Measurements from ENCODE around the gene CARMIL1.
"Not testable (repeated sequence)": the region's sequence is repeated elsewhere in the genome, so short reads cannot be mapped to it uniquely, and the experiment has no call there.

CARMIL1 gene

DNA sequence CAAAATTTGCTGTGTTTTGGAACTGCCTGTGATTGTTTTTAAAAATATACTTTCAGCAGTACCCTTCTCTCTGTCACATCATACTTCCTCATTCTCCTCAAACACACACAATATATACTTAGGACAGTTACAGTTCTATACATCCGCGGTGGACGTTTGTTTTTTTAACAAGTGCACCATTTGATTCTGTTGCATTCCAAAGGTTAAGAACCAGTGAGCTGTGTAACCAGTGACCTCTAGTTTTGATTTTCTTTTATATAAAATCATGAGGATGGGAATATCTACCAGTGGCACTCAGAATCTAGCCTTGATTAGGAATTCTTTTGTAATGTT lies 152.8 kb downstream of the CARMIL1 start:
- no peak overlapping the region for H3K27ac ChIP-seq
- TF ChIP-seq, protein P1, sequence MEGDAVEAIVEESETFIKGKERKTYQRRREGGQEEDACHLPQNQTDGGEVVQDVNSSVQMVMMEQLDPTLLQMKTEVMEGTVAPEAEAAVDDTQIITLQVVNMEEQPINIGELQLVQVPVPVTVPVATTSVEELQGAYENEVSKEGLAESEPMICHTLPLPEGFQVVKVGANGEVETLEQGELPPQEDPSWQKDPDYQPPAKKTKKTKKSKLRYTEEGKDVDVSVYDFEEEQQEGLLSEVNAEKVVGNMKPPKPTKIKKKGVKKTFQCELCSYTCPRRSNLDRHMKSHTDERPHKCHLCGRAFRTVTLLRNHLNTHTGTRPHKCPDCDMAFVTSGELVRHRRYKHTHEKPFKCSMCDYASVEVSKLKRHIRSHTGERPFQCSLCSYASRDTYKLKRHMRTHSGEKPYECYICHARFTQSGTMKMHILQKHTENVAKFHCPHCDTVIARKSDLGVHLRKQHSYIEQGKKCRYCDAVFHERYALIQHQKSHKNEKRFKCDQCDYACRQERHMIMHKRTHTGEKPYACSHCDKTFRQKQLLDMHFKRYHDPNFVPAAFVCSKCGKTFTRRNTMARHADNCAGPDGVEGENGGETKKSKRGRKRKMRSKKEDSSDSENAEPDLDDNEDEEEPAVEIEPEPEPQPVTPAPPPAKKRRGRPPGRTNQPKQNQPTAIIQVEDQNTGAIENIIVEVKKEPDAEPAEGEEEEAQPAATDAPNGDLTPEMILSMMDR (conservative IDR thresholded peaks at IDR 0.05), result no peak

DNA sequence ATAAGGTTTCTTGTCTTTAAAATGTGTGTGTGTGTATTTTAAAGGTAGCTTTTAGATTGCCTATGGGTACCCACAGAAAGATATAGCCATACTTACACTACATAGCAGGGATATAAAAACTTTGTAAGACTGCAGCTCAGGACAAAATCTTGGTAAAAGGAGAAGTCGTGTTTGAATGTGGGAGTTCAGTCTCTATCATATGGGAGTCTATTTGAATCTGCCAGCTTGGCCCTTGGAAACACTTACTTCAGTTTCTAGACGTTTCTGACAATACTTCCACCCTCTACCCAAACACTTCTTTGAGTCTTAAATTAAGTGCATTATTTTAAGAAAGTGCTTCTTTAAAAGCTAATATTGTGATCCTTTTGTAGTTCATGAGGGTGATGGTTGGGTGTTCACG lies 155.7 kb downstream of the CARMIL1 start:
- peak overlapping the region; percentile 8 for H3K27ac ChIP-seq
- TF ChIP-seq, protein P1 (conservative IDR thresholded peaks at IDR 0.05), result no peak

DNA sequence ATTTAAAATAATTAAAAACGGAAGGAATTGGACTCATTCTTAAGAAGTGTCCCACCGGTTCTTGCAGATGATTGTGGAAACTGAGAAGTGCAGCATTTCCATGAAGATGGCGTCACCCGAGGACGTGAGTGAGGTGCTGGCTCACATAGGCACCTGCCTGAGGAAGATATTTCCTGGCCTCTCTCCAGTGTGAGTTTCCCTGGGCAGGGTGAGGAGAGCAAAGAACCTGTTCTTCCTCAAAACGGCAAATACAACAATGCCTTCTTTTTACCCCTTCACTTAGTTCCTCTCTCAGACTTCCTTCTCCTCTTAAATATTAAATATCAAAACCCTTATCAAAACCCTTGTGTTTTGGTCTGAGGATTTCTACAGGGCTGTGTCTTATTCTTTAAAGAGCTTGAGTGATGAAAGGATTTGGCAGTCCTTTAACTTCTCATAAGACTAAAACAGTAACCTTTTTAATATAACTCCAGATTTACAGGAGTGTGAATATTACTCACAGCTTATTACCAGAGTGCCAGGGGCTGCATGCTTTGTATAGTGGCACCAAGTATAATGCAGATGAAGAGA lies 156.3 kb downstream of the CARMIL1 start:
- peak overlapping the region; percentile 8 for H3K27ac ChIP-seq
- TF ChIP-seq, protein P1 (conservative IDR thresholded peaks at IDR 0.05), result no peak

DNA sequence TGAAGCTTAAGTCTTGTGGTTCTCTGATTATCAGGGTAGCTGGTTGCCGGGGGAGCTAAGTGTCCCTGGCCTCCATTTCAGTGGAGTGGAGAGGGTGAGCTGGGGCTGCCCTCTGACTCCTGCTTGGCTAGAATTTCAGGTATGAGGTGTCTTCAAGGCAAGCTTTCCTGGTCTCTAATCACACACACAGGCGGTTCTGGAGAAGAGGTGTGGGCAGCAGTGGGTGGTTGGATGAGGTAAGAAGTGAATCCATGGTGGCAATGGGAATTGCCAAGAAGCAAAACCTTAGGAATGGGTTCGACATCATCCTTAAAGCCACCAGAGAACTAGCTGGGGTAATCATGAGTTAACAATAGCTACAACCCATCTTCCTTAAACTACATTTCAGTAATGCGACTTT lies 157.6 kb downstream of the CARMIL1 start:
- TF ChIP-seq, protein P1 (conservative IDR thresholded peaks at IDR 0.05), result no peak
- no peak overlapping the region for H3K27ac ChIP-seq

DNA sequence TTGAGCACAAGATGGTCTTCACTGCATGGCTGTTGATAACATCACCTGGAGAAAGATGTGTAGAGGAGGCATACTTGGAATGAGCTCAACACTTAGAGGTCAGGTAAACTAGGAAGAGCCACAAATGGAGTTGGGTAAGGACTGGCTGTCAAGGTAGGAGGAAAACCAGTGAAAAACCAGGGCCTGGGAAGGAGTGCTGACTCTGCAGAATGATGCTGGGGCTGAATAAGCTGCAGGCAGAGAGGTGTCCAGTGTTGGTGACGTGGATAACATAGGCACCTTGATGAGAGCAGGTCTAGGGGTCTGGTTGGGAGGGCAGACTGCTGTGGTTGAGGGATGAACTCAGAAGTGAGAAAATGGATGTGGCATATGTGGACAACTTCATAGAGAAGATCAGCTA lies 160.2 kb downstream of the CARMIL1 start:
- no peak overlapping the region for H3K27ac ChIP-seq
- TF ChIP-seq, protein P1 (conservative IDR thresholded peaks at IDR 0.05), result no peak

DNA sequence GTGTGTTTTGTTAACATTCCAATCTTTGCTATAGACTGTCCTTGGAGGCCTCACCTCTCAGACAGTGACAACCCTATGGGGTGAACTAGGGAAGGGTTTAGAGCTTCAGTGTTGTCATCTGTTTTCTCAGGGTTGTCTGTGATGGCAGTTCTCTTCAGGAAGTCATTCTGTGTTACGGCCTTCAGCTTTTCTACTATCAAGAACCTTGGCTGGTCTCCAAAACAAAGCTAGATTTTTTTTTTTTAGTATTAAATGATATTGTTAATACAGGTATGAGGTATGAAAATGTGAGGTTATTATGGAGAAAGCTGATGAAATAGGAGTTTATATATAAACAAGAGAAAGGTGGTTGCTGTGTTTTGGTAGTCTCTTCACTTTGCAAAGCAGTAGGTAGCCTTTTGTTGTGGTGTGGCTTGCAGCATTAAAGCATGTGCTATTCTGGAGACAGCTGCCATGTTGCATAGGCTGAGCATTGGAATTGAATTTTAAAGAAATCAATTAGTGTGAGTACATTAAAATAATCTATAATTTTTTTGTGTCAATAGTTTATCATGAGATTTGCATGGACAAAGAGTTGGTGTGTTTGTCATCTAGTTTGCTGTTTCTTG lies 162.6 kb downstream of the CARMIL1 start:
- H3K27ac ChIP-seq, result peak overlapping the region; percentile 43

DNA sequence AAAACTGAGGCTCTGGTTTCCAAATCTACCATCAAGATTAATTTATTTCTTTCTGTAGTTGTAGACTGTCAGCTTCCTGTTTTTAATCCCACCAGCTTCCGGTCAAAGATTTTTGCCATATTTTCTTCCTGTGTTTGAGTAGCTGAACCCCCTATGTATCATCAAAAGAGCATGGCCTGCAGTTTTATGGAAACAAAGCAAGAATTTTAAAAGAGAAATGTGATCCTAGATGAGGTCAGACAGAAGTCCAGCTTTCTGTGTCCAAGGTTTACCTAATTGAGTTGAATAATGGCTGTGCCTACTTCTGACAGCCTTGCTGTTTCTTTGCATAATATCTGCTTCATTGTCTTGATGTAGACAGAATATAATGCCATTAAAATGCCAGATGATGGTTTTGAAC lies 163.7 kb downstream of the CARMIL1 start:
- H3K27ac ChIP-seq, result no peak overlapping the region
- TF ChIP-seq, protein P1 (conservative IDR thresholded peaks at IDR 0.05), result no peak

More for the DNA sequence above, 162.6 kb downstream of the CARMIL1 start:
- TF ChIP-seq, protein P1 (conservative IDR thresholded peaks at IDR 0.05), result no peak

DNA sequence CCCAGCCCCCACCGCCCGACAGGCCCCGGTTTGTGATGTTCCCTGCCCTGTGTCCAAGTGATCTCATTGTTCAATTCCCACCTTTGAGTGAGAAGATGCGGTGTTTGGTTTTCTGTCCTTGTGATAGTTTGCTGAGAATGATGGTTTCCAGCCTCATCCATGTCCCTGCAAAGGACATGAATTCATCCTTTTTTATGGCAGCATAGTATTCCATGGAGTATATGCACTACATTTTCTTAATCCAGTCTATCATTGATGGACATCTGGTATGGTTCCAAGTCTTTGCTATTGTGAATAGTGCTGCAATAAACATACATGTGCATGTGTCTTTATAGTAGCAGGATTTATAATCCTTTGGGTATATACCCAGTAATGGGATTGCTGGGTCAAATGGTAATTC lies 165.3 kb downstream of the CARMIL1 start:
- H3K27ac ChIP-seq, result not testable (repeated sequence)

Data from VCaP (cell line).